NT2/D1 (cell line): ENCODE measurements around the gene ACTC1.

Source experiments
- SUZ12 ChIP-seq: IDR thresholded peaks from 2 replicates; pipeline ENCODE4 v1.6.1; 2011; ENCODE audit not compliant: insufficient read length, insufficient read depth; ENCODE audit errors: extremely low read depth
- YY1 ChIP-seq: IDR thresholded peaks from 2 replicates; pipeline ENCODE4 v1.6.1; 2011; ENCODE audit not compliant: insufficient read length, insufficient read depth

DNA sequence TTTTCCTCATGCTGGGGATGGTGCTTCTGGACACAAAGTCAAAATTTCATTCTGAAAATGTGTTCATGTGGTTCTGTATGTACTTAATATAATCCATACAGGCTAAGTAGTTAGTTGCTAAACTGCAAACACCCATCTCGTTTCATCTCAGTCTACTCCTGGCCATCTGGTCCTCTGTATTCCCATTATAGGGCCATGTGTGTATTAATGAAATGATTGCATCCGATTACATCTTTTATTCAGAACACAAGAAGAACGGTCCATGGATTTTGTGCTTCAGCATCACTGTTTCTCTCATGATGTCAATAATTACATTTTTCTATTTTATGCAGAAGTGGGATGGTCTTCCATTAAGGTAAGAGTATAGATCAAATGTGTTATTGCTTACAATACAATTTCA is 34.4 kb downstream of the ACTC1 start:
- no peak for TF ChIP-seq YY1
- TF ChIP-seq SUZ12, result no peak
